CD14-positive monocyte (primary cell): ENCODE measurements around the gene ANKRD29. TPM values are rescaled to one million over a fixed set of nuclear protein-coding genes. Genes with fewer than 3 reads are reported as not detected.

Experiments used
- DNase-seq, 3 donors: peaks; one replicate each; pipeline ENCODE4 v3.0.0-alpha.2; 2011 to 2022
- H2AFZ ChIP-seq: 2 replicates; pipeline ENCODE4 v1.6.0; 2012; ENCODE audit warnings: mild to moderate bottlenecking, low read depth, low read length, inconsistent platforms; ENCODE audit not compliant: insufficient read depth, poor library complexity, severe bottlenecking
- H3K27ac ChIP-seq, 2 donors: 1 replicate in 1 of 2; 2 replicates in 1 of 2; pipeline ENCODE4 v1.5.1; 2012 to 2013; ENCODE audit warnings: low read length in 2 of 2, control low read depth in 1 of 2, inconsistent platforms in 1 of 2, low read depth in 1 of 2, mild to moderate bottlenecking in 1 of 2
- H3K27me3 ChIP-seq, 2 donors: one replicate each; pipeline versions ENCODE4 v1.6.0 to v1.6.1; 2011 to 2013; ENCODE audit warnings: low read length in 2 of 2; ENCODE audit not compliant: control insufficient read depth in 2 of 2, insufficient read depth in 2 of 2
- H3K36me3 ChIP-seq, 2 donors: replicated peaks in 1 of 2; 1 replicate in 1 of 2; 2 replicates in 1 of 2; pipeline versions ENCODE4 v1.5.1 to v1.6.1; 2012 to 2013; ENCODE audit warnings: low read length in 2 of 2, control low read depth in 1 of 2, inconsistent platforms in 1 of 2, mild to moderate bottlenecking in 1 of 2; ENCODE audit not compliant: insufficient read depth in 2 of 2, control insufficient read depth in 1 of 2
- H3K4me1 ChIP-seq, 2 donors: 1 replicate in 1 of 2; 2 replicates in 1 of 2; pipeline versions ENCODE4 v1.5.1 to v1.6.1; 2012 to 2013; ENCODE audit warnings: low read length in 2 of 2, control low read depth in 1 of 2, inconsistent platforms in 1 of 2, mild to moderate bottlenecking in 1 of 2, moderate library complexity in 1 of 2; ENCODE audit not compliant: insufficient read depth in 2 of 2, control insufficient read depth in 1 of 2
- H3K4me2 ChIP-seq: replicated peaks from 2 replicates; pipeline ENCODE3; 2012; ENCODE audit warnings: low read length, moderate library complexity, mild to moderate bottlenecking; ENCODE audit not compliant: poor library complexity, severe bottlenecking; ENCODE audit errors: extremely low read depth
- H3K4me3 ChIP-seq, 3 experiments: fragments of 200-600 bp in 1 of 3; sonication (generic) in 1 of 3; replicated peaks in 1 of 3; 1 replicate in 2 of 3; 2 replicates in 1 of 3; pipeline ENCODE4 v1.5.1; 2011 to 2013; ENCODE audit warnings: low read length in 3 of 3, mild to moderate bottlenecking in 3 of 3, control low read depth in 2 of 3, low read depth in 2 of 3, inconsistent platforms in 1 of 3, moderate library complexity in 1 of 3
- H3K79me2 ChIP-seq: 2 replicates; pipeline ENCODE4 v1.6.0; 2012; ENCODE audit warnings: mild to moderate bottlenecking, control low read depth, inconsistent platforms, low read length, moderate library complexity; ENCODE audit not compliant: insufficient read depth
- H3K9ac ChIP-seq: 2 replicates; pipeline ENCODE4 v1.6.0; 2017; ENCODE audit warnings: low read length, mild to moderate bottlenecking; ENCODE audit not compliant: insufficient read depth, poor library complexity, severe bottlenecking
- H3K9me3 ChIP-seq, 2 donors: replicated peaks in 1 of 2; 1 replicate in 1 of 2; 2 replicates in 1 of 2; pipeline versions ENCODE4 v1.5.1 to v1.6.1; 2012 to 2013; ENCODE audit warnings: low read length in 2 of 2, control low read depth in 1 of 2; ENCODE audit not compliant: control insufficient read depth in 1 of 2, insufficient read depth in 1 of 2
- H4K20me1 ChIP-seq: 2 replicates; pipeline ENCODE4 v1.6.0; 2012; ENCODE audit warnings: mild to moderate bottlenecking, low read length, control low read depth, moderate library complexity; ENCODE audit not compliant: insufficient read depth
- H3K27ac Mint-ChIP-seq, 7 donors: one replicate each; pipeline ENCODE4 v1.8.0; 2020; ENCODE audit warnings: mild to moderate bottlenecking in 7 of 7, mixed read lengths in 7 of 7, moderate library complexity in 6 of 7, inconsistent platforms in 2 of 7
- H3K27me3 Mint-ChIP-seq, 3 donors: one replicate each; pipeline ENCODE4 v1.8.0; 2021 to 2022; ENCODE audit warnings: low read depth in 3 of 3, mild to moderate bottlenecking in 3 of 3, mixed read lengths in 3 of 3, moderate library complexity in 3 of 3, inconsistent platforms in 1 of 3
- H3K36me3 Mint-ChIP-seq, 2 donors: one replicate each; pipeline ENCODE4 v1.8.0; 2020; ENCODE audit warnings: mixed read lengths in 2 of 2, inconsistent platforms in 1 of 2, mild to moderate bottlenecking in 1 of 2
- H3K4me1 Mint-ChIP-seq: one replicate; pipeline ENCODE4 v1.8.0; 2020; ENCODE audit warnings: mild to moderate bottlenecking, mixed read lengths
- H3K4me3 Mint-ChIP-seq, 2 donors: one replicate each; pipeline ENCODE4 v1.8.0; 2020; ENCODE audit warnings: mild to moderate bottlenecking in 2 of 2, mixed read lengths in 2 of 2, moderate library complexity in 1 of 2
- H3K9me3 Mint-ChIP-seq, 7 donors: one replicate each; pipeline ENCODE4 v1.8.0; 2020 to 2022; ENCODE audit warnings: mixed read lengths in 7 of 7, mild to moderate bottlenecking in 6 of 7, moderate library complexity in 6 of 7, inconsistent platforms in 2 of 7
- WGBS: methylation state at CpG from one replicate; pipeline ENCODE4 v1.1.5; 2013; ENCODE audit warnings: missing lambda C conversion rate; ENCODE audit not compliant: insufficient coverage; 5-methylcytosine and 5-hydroxymethylcytosine counted together
- intact Hi-C, 2 donors: fragments of 100-400 bp; cut with micrococcal nuclease; formaldehyde crosslinking; loops; one replicate each; pipeline versions ENCODE4 v1.15.0 to v1.15.1; 2023
- polyA plus RNA-seq, 3 donors: library from polyadenylated mRNA; depleted of rRNA in 1 of 3; unstranded in 2 of 3; stranded (reverse) in 1 of 3; fragments of 300-500 nt in 2 of 3; fragments of >200 nt in 1 of 3; fragmentation: Illumina TruSeq in 2 of 3; gene quantifications; 1 replicate in 2 of 3; 2 replicates in 1 of 3; pipeline ENCODE4 v1.2.3, GENCODE V29; 2012 to 2021
- TF ChIP-seq, protein P1 (sequence below): fragments of 200-600 bp; IDR thresholded peaks from one replicate; pipeline ENCODE4 v1.8.0; 2022; ENCODE audit warnings: antibody characterized with exemption, mild to moderate bottlenecking

Gene ANKRD29
- polyA plus RNA-seq, 3 donors: 0.03 to 0.11 TPM; not detected in 1

DNA sequence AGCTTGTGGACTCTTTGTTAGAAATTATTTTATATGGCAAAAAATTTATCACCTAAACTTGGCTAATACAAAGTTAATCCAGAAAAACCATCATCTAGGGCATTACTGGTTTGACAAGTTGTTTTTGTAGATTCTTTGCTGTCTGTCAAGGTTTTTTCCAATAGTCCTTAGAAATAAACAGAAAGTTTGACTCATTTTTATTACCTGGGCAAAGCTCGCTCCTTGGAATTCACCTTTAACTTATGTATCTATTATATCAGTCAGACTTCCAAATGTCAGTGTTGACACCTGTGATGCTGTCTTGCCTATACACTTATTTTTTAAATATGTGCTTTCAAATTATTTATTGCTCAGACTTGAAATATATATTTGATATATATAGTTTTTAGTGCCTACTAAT is 48.2 kb upstream of the ANKRD29 start:
- Histone ChIP-seq H3K9ac (no peak overlapping the region), H3K27me3 (no peaks in the 10 kb centered on the region), H4K20me1 (no peaks in the 10 kb centered on the region), H3K4me3 (no peak overlapping the region), H3K9me3 (peaks cover 0 to 3% of the 10 kb centered on the region in 2 donors), H3K36me3 (no peaks in the 10 kb centered on the region), H2AFZ (no peak overlapping the region), H3K4me2 (no peak overlapping the region), H3K27ac (no peak overlapping the region), H3K4me1 (no peaks in the 10 kb centered on the region), H3K79me2 (no peaks in the 10 kb centered on the region)
- no CpG with 5 or more reads among the region's 1 CpG for WGBS
- Mint-ChIP-seq H3K9me3 (peaks cover 3 to 13% (median 6%) of the 10 kb centered on the region in 7 donors), H3K4me1 (peaks cover 10% of the 10 kb centered on the region), H3K36me3 (no peaks in the 10 kb centered on the region), H3K4me3 (no peak overlapping the region), H3K27ac (no peak overlapping the region), H3K27me3 (peaks cover 2 to 7% (median 4%) of the 10 kb centered on the region in 3 donors)
- no peak for DNase-seq
- intact Hi-C loops: no loop called here
- TF ChIP-seq, protein P1, sequence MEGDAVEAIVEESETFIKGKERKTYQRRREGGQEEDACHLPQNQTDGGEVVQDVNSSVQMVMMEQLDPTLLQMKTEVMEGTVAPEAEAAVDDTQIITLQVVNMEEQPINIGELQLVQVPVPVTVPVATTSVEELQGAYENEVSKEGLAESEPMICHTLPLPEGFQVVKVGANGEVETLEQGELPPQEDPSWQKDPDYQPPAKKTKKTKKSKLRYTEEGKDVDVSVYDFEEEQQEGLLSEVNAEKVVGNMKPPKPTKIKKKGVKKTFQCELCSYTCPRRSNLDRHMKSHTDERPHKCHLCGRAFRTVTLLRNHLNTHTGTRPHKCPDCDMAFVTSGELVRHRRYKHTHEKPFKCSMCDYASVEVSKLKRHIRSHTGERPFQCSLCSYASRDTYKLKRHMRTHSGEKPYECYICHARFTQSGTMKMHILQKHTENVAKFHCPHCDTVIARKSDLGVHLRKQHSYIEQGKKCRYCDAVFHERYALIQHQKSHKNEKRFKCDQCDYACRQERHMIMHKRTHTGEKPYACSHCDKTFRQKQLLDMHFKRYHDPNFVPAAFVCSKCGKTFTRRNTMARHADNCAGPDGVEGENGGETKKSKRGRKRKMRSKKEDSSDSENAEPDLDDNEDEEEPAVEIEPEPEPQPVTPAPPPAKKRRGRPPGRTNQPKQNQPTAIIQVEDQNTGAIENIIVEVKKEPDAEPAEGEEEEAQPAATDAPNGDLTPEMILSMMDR: no peak

DNA sequence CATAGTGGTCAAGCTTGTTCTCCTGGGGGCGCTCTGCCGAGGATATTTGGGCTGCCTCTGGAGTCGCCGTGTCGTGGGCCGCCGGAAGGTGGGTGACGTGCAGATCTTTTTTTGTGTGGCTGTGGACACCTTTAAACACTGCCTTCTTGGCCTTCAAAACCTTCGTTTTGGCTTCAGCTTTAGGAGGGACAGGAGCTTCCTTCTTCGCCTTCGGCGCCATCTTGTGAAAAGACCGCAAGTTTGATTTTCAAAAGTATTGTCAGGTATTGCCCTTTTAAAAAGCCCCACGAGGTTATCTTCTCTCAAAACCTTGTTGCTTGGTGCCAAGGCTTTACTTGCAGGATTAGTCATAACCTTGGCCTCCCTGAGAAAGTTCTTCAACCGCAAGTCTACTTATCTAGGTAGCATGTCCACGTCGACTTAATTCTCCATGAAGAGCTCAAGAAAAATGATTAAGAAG is 47.4 kb upstream of the ANKRD29 start:
- H3K27ac Mint-ChIP-seq: no peak overlapping the region
- H3K4me3 ChIP-seq: no peak overlapping the region
- no peaks in the 10 kb centered on the region for H4K20me1 ChIP-seq
- peaks cover 2 to 7% (median 5%) of the 10 kb centered on the region in 3 donors for H3K27me3 Mint-ChIP-seq
- H3K4me3 Mint-ChIP-seq: no peak overlapping the region
- DNase-seq: no peak
- intact Hi-C loops: no loop called here
- H3K36me3 Mint-ChIP-seq: no peaks in the 10 kb centered on the region
- H3K9me3 ChIP-seq: peaks cover 0 to 3% of the 10 kb centered on the region in 2 donors
- H3K4me2 ChIP-seq: no peak overlapping the region
- H3K9me3 Mint-ChIP-seq: peaks cover 3 to 13% (median 6%) of the 10 kb centered on the region in 7 donors
- no peaks in the 10 kb centered on the region for H3K79me2 ChIP-seq
- H3K9ac ChIP-seq: no peak overlapping the region
- no peaks in the 10 kb centered on the region for H3K4me1 ChIP-seq
- no peaks in the 10 kb centered on the region for H3K27me3 ChIP-seq
- peaks cover 10% of the 10 kb centered on the region for H3K4me1 Mint-ChIP-seq
- no peaks in the 10 kb centered on the region for H3K36me3 ChIP-seq
- TF ChIP-seq, protein P1: no peak
- H2AFZ ChIP-seq: no peak overlapping the region
- no peak overlapping the region for H3K27ac ChIP-seq
- 93% methylated on average over 14 of the region's 17 CpGs for WGBS
